Measurements from ENCODE around the gene PPCS. TPM values are rescaled to one million over a fixed set of nuclear protein-coding genes. Genes with fewer than 3 reads are reported as not detected.

Gene PPCS
- total and polyA plus RNA-seq, 9 of the 15 experiments (the other 6 are each of a cell fraction or from before 2014, with no cell fraction given): 7.9 to 34.6 (median 14.8) TPM

DNA sequence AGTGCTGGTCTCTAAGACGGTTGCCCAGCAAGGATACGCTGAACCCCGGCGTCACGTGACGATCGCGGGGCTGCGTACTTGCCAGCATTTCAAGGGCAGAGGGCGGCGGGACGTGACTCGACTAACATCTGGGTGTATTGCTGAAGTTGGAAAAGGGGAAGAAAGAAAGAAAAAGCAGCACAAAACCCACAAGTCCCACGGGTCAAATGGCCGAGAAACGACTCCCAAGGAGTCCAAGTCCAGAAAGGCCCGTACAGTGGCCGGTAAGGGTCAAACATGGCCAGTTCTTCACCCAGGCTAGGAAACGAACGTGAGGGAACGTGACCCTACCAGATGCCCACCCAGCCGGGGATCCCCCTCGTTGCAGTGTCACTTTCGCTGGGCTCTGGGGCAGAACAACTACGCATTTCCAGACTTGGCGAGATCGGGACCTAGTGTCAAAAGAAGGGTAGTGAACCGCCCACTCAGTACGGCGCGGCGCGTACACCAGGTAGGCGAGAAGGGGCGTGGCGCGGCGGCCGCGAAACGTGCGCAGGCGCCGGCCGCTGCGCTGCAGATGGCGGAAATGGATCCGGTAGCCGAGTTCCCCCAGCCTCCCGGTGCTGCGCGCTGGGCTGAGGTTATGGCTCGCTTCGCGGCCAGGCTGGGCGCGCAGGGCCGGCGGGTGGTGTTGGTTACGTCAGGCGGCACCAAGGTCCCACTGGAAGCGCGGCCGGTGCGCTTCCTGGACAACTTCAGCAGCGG is at the start of gene PPCS, which contains the start of gene ZMYND12 (continued):
- TF ChIP-seq SAP30 (IDR thresholded peaks at IDR 0.05; ENCODE audit: borderline replicate concordance, insufficient read depth, low read depth, low read length, poor library complexity, severe bottlenecking): no peak
- peak; percentile 87 for TF ChIP-seq PCBP1 (IDR thresholded peaks at IDR 0.05; ENCODE audit: low read depth, low read length, poor library complexity, severe bottlenecking)
- TF ChIP-seq, protein P1, sequence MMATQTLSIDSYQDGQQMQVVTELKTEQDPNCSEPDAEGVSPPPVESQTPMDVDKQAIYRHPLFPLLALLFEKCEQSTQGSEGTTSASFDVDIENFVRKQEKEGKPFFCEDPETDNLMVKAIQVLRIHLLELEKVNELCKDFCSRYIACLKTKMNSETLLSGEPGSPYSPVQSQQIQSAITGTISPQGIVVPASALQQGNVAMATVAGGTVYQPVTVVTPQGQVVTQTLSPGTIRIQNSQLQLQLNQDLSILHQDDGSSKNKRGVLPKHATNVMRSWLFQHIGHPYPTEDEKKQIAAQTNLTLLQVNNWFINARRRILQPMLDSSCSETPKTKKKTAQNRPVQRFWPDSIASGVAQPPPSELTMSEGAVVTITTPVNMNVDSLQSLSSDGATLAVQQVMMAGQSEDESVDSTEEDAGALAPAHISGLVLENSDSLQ (IDR thresholded peaks at IDR 0.05): no peak
- no peak for TF ChIP-seq TBP (optimal IDR thresholded peaks at IDR 0.05; ENCODE audit: low read depth, low read length)
- 0 out of 2 replicates have a peak, but pooled peaks have one; percentile 41 for TF ChIP-seq ZNF644 (tag; IDR thresholded peaks at IDR 0.05; ENCODE audit: low read depth)
- TF ChIP-seq, protein P2, sequence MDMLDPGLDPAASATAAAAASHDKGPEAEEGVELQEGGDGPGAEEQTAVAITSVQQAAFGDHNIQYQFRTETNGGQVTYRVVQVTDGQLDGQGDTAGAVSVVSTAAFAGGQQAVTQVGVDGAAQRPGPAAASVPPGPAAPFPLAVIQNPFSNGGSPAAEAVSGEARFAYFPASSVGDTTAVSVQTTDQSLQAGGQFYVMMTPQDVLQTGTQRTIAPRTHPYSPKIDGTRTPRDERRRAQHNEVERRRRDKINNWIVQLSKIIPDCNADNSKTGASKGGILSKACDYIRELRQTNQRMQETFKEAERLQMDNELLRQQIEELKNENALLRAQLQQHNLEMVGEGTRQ (CRISPR knock-in tag; IDR thresholded peaks at IDR 0.05): peak; percentile 40
- no peak for TF ChIP-seq STAT5B (CRISPR knock-in tag; IDR thresholded peaks at IDR 0.05)
- TF ChIP-seq KAT7 (CRISPR knock-in tag; IDR thresholded peaks at IDR 0.05; ENCODE audit: borderline replicate concordance): 0 out of 2 replicates have a peak, but pooled peaks have one; percentile 28
- no peak for TF ChIP-seq ZC3H8 (IDR thresholded peaks at IDR 0.05)
- TF ChIP-seq CREB1 (IDR thresholded peaks at IDR 0.05): 0 out of 2 replicates have a peak, but pooled peaks have one; percentile 34
- TF ChIP-seq CREB1 (CRISPR knock-in tag; IDR thresholded peaks at IDR 0.05): no peak
- TF ChIP-seq, protein P3, sequence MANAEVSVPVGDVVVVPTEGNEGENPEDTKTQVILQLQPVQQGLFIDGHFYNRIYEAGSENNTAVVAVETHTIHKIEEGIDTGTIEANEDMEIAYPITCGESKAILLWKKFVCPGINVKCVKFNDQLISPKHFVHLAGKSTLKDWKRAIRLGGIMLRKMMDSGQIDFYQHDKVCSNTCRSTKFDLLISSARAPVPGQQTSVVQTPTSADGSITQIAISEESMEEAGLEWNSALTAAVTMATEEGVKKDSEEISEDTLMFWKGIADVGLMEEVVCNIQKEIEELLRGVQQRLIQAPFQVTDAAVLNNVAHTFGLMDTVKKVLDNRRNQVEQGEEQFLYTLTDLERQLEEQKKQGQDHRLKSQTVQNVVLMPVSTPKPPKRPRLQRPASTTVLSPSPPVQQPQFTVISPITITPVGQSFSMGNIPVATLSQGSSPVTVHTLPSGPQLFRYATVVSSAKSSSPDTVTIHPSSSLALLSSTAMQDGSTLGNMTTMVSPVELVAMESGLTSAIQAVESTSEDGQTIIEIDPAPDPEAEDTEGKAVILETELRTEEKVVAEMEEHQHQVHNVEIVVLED (CRISPR knock-in tag; IDR thresholded peaks at IDR 0.05): peak; percentile 81
- TF ChIP-seq HIVEP1 (CRISPR knock-in tag; IDR thresholded peaks at IDR 0.05): no peak
- peak in 1 of 2 experiments; percentile 63; a peak in 1 of 4 replicates for TF ChIP-seq HDAC1 (IDR thresholded peaks at IDR 0.05)
- TF ChIP-seq, protein P4, sequence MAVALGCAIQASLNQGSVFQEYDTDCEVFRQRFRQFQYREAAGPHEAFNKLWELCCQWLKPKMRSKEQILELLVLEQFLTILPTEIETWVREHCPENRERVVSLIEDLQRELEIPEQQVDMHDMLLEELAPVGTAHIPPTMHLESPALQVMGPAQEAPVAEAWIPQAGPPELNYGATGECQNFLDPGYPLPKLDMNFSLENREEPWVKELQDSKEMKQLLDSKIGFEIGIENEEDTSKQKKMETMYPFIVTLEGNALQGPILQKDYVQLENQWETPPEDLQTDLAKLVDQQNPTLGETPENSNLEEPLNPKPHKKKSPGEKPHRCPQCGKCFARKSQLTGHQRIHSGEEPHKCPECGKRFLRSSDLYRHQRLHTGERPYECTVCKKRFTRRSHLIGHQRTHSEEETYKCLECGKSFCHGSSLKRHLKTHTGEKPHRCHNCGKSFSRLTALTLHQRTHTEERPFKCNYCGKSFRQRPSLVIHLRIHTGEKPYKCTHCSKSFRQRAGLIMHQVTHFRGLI (CRISPR knock-in tag; IDR thresholded peaks at IDR 0.05): no peak
- no peak for TF ChIP-seq ZKSCAN3 (CRISPR knock-in tag; IDR thresholded peaks at IDR 0.05)
- TF ChIP-seq ZNF668 (CRISPR knock-in tag; IDR thresholded peaks at IDR 0.05): no peak
- no peak for TF ChIP-seq GATAD2A (IDR thresholded peaks at IDR 0.05)
- TF ChIP-seq TAF9B (IDR thresholded peaks at IDR 0.05; ENCODE audit: partially characterized antibody): no peak
- TF ChIP-seq EGR1 (conservative IDR thresholded peaks at IDR 0.05): peak; percentile 95
- TF ChIP-seq ZNF184 (CRISPR knock-in tag; IDR thresholded peaks at IDR 0.05): no peak
- peak; percentile 60; the same call in 1 of the 2 replicates for TF ChIP-seq CTBP1 (IDR thresholded peaks at IDR 0.05; ENCODE audit: borderline replicate concordance)
- TF ChIP-seq, protein P5, sequence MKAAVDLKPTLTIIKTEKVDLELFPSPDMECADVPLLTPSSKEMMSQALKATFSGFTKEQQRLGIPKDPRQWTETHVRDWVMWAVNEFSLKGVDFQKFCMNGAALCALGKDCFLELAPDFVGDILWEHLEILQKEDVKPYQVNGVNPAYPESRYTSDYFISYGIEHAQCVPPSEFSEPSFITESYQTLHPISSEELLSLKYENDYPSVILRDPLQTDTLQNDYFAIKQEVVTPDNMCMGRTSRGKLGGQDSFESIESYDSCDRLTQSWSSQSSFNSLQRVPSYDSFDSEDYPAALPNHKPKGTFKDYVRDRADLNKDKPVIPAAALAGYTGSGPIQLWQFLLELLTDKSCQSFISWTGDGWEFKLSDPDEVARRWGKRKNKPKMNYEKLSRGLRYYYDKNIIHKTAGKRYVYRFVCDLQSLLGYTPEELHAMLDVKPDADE (conservative IDR thresholded peaks at IDR 0.05; ENCODE audit: control insufficient read depth, low read depth, low read length): no peak; the same call in none of the 2 replicates

Measured in K562 (cell line).